ENCODE measurements around the gene ATP6V0C.

The ATP6V0C gene

DNA sequence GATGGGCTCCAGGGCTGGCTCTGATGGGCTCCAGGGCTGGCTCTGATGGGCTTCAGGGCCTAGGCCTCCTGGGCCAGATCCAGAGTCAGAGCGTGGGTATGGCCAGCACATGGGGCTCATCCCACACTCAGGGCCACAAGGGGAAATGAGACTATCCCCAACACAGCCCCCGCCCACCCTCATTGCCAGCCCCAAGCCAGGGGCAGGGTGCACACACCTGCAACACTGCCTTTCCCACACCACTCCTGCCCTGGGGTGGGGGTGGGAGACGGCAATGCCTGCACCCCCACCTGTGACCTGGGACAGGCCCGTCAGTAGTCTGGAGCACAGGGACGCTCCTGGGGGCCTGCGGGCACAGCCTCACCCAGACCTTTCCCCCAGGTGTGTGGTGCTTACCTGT lies 14.3 kb upstream of the ATP6V0C start:
- Histone ChIP-seq H3F3A (ENCODE audit: insufficient read depth, low read length) (no peaks in the 10 kb centered on the region), H3K4me1 (ENCODE audit: low read length) (0 out of 2 replicates have a peak, but pooled peaks cover 2% of the 10 kb centered on the region), H4K20me1 (ENCODE audit: insufficient read depth, low read length) (no peaks in the 10 kb centered on the region), H3K4me3 (ENCODE audit: low read length) (no peak overlapping the region), H3K9me2 (replicated peaks; ENCODE audit: insufficient read depth, low read length) (no peaks in the 10 kb centered on the region), H3K4me2 (ENCODE audit: low read depth, low read length) (no peak overlapping the region), H2AFZ (ENCODE audit: low read length) (no peak overlapping the region), H3K27ac (ENCODE audit: low read length) (no peak overlapping the region), H3K36me3 (replicated peaks; ENCODE audit: insufficient read depth, low read length) (no peaks in the 10 kb centered on the region), H3K9ac (ENCODE audit: low read length) (no peak overlapping the region), H3K9me3 (replicated peaks; ENCODE audit: insufficient read depth, low read length) (no peaks in the 10 kb centered on the region), H3K79me2 (ENCODE audit: low read length) (no peaks in the 10 kb centered on the region), H3K27me3 (replicated peaks; ENCODE audit: insufficient read depth, low read length) (no peaks in the 10 kb centered on the region)
- TF ChIP-seq, protein P1, sequence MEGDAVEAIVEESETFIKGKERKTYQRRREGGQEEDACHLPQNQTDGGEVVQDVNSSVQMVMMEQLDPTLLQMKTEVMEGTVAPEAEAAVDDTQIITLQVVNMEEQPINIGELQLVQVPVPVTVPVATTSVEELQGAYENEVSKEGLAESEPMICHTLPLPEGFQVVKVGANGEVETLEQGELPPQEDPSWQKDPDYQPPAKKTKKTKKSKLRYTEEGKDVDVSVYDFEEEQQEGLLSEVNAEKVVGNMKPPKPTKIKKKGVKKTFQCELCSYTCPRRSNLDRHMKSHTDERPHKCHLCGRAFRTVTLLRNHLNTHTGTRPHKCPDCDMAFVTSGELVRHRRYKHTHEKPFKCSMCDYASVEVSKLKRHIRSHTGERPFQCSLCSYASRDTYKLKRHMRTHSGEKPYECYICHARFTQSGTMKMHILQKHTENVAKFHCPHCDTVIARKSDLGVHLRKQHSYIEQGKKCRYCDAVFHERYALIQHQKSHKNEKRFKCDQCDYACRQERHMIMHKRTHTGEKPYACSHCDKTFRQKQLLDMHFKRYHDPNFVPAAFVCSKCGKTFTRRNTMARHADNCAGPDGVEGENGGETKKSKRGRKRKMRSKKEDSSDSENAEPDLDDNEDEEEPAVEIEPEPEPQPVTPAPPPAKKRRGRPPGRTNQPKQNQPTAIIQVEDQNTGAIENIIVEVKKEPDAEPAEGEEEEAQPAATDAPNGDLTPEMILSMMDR (IDR thresholded peaks at IDR 0.05; ENCODE audit: low read length), result no peak
- no peak for TF ChIP-seq EZH2phosphoT487 (IDR thresholded peaks at IDR 0.05; ENCODE audit: low read length)
- TF ChIP-seq EZH2 (optimal IDR thresholded peaks at IDR 0.05; ENCODE audit: low read depth, low read length), result no peak
- no peak for DNase-seq

DNA sequence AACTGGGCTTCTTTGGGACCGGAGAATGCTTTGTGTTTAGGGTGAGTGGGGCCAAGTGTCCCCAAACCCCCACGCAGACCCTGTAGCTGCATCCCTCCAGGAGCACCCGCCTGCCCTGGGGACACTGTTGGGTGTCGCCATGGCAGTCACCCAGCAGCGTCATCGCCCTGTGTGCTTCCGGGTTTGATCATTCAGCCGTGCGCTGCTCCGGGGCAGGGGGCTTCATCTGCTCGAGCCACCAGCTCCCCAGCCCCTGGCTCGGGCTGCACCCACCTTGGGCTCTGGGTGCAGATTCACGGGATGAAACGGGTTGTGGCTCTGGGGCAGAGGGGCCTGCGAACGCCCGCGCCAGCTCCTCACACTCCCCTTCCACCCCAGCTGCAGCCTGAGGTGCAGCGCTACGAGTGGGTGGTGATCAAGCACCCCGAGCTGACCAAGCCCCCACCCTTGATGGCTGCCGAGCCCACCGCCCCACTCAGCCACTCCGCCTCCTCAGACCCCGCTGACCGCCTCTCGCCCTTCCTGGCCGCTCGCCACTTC lies 13.8 kb upstream of the ATP6V0C start:
- TF ChIP-seq EZH2 (optimal IDR thresholded peaks at IDR 0.05; ENCODE audit: low read depth, low read length) (no peak), EZH2phosphoT487 (IDR thresholded peaks at IDR 0.05; ENCODE audit: low read length) (no peak)
- TF ChIP-seq, protein P1 (IDR thresholded peaks at IDR 0.05; ENCODE audit: low read length), result no peak
- Histone ChIP-seq H3K4me3 (ENCODE audit: low read length) (no peak overlapping the region), H3K9me2 (replicated peaks; ENCODE audit: insufficient read depth, low read length) (no peaks in the 10 kb centered on the region), H3K27me3 (replicated peaks; ENCODE audit: insufficient read depth, low read length) (no peaks in the 10 kb centered on the region), H3K9me3 (replicated peaks; ENCODE audit: insufficient read depth, low read length) (no peaks in the 10 kb centered on the region), H3K27ac (ENCODE audit: low read length) (no peak overlapping the region), H2AFZ (ENCODE audit: low read length) (no peak overlapping the region), H3K4me1 (ENCODE audit: low read length) (0 out of 2 replicates have a peak, but pooled peaks cover 2% of the 10 kb centered on the region), H3K4me2 (ENCODE audit: low read depth, low read length) (no peak overlapping the region), H4K20me1 (ENCODE audit: insufficient read depth, low read length) (no peaks in the 10 kb centered on the region), H3K36me3 (replicated peaks; ENCODE audit: insufficient read depth, low read length) (no peaks in the 10 kb centered on the region), H3K79me2 (ENCODE audit: low read length) (no peaks in the 10 kb centered on the region), H3F3A (ENCODE audit: insufficient read depth, low read length) (no peaks in the 10 kb centered on the region), H3K9ac (ENCODE audit: low read length) (no peak overlapping the region)
- DNase-seq, result no peak

DNA sequence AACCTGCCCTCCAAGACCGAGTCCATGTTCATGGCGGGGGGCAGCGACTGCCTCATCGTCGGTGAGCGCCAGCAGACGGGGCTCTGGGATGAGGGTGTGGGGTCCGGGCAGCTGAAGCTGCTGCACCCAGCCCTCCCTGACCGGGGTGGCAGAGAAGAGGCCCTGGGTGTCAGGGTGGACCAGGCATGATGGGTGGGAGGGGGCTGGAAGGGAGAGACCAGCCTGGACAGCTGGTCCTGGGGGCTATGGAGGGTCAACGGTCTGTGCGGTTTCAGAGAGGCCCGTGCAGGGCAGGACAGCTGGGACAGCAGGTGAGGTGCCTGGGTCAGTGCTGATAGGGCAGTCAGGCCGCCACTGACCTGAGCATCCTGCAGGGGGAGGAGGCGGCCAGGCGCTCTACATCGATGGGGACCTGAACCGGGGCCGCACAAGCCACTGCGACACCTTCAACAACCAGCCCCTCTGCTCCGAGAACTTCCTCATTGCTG lies 13.3 kb upstream of the ATP6V0C start:
- Histone ChIP-seq H3K9ac (ENCODE audit: low read length) (no peak overlapping the region), H3K4me2 (ENCODE audit: low read depth, low read length) (no peak overlapping the region), H3K9me2 (replicated peaks; ENCODE audit: insufficient read depth, low read length) (no peaks in the 10 kb centered on the region), H3K36me3 (replicated peaks; ENCODE audit: insufficient read depth, low read length) (no peaks in the 10 kb centered on the region), H2AFZ (ENCODE audit: low read length) (no peak overlapping the region), H3K79me2 (ENCODE audit: low read length) (no peaks in the 10 kb centered on the region), H3K27ac (ENCODE audit: low read length) (no peak overlapping the region), H4K20me1 (ENCODE audit: insufficient read depth, low read length) (no peaks in the 10 kb centered on the region), H3K4me3 (ENCODE audit: low read length) (no peak overlapping the region), H3K27me3 (replicated peaks; ENCODE audit: insufficient read depth, low read length) (no peaks in the 10 kb centered on the region), H3K4me1 (ENCODE audit: low read length) (0 out of 2 replicates have a peak, but pooled peaks cover 2% of the 10 kb centered on the region), H3K9me3 (replicated peaks; ENCODE audit: insufficient read depth, low read length) (no peaks in the 10 kb centered on the region), H3F3A (ENCODE audit: insufficient read depth, low read length) (no peaks in the 10 kb centered on the region)
- TF ChIP-seq, protein P1 (IDR thresholded peaks at IDR 0.05; ENCODE audit: low read length), result no peak
- TF ChIP-seq EZH2phosphoT487 (IDR thresholded peaks at IDR 0.05; ENCODE audit: low read length) (no peak), EZH2 (optimal IDR thresholded peaks at IDR 0.05; ENCODE audit: low read depth, low read length) (no peak)
- DNase-seq, result no peak

All from MM.1S (cell line).